ENCODE measurements around the gene PKDCC. TPM values are rescaled to one million over a fixed set of nuclear protein-coding genes. Genes with fewer than 3 reads are reported as not detected.

The PKDCC gene
- total RNA-seq, 1 donor from 2014 or later, result 121 TPM

DNA sequence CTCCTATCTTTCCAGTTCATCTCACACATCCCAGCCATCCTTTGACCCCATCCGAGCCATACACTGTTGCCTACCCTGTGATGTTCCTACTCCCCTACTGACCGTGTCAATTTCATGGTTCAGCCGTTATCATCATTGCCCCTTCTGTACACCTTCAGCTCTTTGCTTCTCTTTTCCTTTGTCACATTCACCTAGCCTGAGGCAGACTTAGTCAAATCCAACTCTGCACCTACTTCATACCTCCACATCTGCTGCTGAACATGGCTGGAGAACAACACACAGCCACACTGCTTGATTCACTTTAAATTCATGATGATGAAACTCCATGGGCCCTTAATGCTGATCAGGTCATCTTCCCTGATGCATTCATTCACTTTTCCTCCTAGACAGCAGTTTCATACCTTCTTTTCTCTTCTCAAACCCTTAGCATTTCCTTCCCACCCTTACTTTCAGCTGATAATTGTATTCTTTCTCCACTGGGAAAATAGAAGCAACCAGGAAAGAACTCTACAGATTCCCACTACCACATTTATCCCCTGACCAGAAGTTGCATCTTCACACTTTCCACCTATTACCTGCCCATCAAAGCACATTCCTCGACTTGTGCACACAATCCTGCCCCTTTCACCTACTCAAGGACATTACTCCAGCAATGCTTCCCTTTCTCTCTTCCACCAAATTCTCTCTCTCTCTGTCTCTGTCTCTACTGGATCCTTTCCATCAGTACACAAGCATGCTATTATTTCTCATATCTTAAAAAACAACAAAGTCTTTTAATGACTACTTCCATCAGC is 59.6 kb downstream of the PKDCC start:
- DNase-seq, result no peak

Other genes with a start within 250 kb of the PKDCC start
- 37.7 TPM for gene EML4, start 121.3 kb downstream of the PKDCC start, total RNA-seq

Measured in tongue (tissue), 2 donors.